NCI-H1092 treated with DMSO at 0.1 percent for 48 hours (cell line): ENCODE results near the gene TPST2.
"Not testable (repeated sequence)": the region's sequence is repeated elsewhere in the genome, so short reads cannot be mapped to it uniquely, and the experiment has no call there.

Experiments
- DNase-seq: peaks from one replicate; lab custom pipeline; 2025; lab: John Stamatoyannopoulos, UW

The TPST2 gene

GRCh38 chr22:26528518-26528917 is 61.4 kb downstream of the TPST2 start:
- DNase-seq, result not testable (repeated sequence)

DNA sequence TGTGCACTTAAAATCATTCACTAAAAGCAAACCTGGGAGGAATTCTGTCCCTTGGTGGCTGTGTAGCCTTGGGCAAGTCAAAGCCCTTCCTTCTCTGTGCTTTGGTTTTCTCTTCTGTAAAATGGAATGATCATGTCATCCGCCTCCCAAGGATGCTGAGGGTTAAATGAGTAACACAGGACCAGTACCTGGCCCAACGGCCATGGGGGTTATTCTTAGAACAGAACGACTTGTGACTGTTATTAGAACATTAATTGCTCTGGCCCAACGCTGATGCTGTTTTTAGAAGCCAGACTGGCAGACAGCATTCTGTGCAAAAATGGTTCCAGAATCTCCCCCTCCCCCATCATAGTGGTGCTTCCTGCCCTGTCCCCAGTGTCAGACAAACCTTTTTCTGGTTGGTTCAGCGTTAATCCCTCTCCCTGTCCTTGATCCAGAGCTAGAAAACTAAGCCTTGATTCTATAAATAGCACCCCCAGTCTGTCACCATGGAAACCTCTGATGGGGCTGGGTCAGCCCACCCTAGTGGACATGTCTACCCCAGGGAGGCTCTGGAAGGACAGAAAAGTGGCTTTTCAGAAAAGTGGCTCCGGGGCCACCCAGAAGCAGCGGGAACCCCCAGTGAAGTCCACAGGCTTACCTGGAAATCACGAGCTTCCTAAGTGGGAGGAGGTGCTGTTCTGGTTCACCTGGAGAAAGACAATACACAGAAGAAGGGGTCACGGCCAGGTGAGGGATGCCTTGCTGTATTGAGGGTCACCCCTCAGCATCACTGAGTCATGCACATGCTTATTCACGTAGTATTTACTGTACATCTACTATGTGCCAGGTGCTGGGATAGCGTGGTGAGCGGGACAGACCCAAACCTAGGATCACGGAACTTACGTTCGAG is 62.1 kb downstream of the TPST2 start:
- no peak for DNase-seq

DNA sequence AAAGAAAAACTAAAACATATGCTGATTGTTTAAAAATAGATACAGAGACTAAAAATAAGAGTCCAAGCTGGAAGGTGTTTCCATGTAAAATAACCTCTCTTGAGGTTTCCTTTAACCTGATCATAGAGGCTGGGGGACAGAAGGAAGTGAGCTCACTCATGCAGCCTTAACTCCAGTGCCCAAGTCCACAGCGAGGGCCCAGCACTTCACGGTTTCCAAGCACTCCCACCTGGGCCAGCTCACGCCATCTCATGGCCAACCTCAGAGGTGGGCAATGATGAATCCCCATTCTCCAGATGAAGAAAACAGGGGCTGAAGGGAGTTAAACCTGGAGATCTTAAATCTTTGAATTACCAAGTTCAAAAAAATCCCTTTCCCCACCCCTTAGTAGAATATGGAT is 62.8 kb downstream of the TPST2 start:
- DNase-seq, result no peak

GRCh38 chr22:26525946-26526564 is 63.9 kb downstream of the TPST2 start:
- no peak for DNase-seq

GRCh38 chr22:26524870-26525269 is 65.1 kb downstream of the TPST2 start:
- no peak for DNase-seq

DNA sequence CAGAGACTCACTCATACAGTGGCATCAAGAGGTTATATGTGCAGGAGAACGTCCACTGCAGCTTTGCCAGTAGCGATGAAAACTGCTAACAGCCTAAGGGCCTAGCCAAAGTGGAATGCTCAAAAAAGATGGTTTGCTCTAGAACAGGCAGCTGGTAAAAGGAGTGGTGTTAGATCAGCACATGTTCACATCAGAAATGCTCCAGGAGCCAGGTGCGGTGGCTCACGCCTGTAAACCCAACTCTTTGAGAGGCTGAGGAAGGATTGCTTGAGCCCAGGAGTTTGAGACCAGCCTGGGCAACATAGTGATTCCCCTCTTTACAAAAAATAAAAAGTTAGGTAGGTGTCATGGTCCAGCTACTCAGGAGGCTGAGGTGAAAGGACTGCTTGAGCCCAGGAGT is 67.3 kb downstream of the TPST2 start:
- no peak for DNase-seq

- DNase-seq, result no peak
These were observed 67.9 kb downstream of the TPST2 start for GRCh38 chr22:26522012-26522411.

- DNase-seq, result no peak
These were observed 72.5 kb downstream of the TPST2 start for GRCh38 chr22:26517429-26517828.

GRCh38 chr22:26516503-26516902 is 73.4 kb downstream of the TPST2 start:
- no peak for DNase-seq

- DNase-seq, result no peak
These were observed 74.0 kb downstream of the TPST2 start for GRCh38 chr22:26515931-26516330.

GRCh38 chr22:26514419-26515161 is 75.3 kb downstream of the TPST2 start:
- DNase-seq, result no peak

- no peak for DNase-seq
These were observed 76.1 kb downstream of the TPST2 start for GRCh38 chr22:26513838-26514237.

GRCh38 chr22:26512149-26512793 is 77.7 kb downstream of the TPST2 start, which contains the start of gene TFIP11:
Gene TFIP11, minus strand, starts transcription at chr22:26512473. Its CDS starts 2,201 bp downstream, at chr22:26510272.
- peak; percentile 83 for DNase-seq

DNA sequence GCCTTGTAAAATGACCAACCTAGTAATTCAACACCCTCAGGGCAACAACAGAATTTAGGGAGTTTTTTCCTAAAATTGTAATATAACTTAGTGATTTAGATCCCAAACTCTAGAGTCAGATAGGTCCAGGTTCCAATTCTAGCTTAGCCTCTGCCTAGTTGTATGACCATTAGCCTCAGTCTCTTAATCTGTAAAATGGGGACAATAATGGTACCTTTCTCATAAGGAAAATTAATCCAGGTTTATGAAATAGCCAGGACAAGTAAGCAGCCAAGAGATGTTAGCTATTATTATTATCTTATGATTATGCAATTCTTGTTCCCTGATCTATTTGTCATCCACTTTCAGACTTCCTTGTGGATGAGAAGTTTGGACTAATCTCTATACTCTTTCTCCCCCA is 81.8 kb downstream of the TPST2 start:
- DNase-seq, result no peak

- no peak for DNase-seq
These were observed 86.2 kb downstream of the TPST2 start for GRCh38 chr22:26503758-26504157.

- peak; percentile 12 for DNase-seq
These were observed 87.0 kb downstream of the TPST2 start for GRCh38 chr22:26502688-26503561.

DNA sequence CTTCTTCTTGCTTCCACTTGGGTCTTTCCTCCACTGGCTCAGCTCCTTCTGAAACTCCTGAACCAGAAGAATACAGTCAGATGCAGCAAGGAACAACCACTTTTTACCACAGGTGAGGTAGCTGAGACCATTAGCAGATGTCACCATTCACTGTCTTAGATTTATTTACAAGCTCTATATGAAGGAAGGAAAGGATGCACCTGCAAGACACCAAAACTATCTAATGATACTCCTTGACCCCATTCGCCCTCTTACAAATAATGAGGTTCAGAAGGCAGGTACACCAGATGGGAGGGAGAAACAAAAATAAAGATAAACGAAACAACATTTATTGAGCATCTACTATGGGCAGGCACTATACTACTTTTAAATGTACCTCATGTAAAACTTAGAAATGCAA is 87.9 kb downstream of the TPST2 start:
- DNase-seq, result no peak

DNA sequence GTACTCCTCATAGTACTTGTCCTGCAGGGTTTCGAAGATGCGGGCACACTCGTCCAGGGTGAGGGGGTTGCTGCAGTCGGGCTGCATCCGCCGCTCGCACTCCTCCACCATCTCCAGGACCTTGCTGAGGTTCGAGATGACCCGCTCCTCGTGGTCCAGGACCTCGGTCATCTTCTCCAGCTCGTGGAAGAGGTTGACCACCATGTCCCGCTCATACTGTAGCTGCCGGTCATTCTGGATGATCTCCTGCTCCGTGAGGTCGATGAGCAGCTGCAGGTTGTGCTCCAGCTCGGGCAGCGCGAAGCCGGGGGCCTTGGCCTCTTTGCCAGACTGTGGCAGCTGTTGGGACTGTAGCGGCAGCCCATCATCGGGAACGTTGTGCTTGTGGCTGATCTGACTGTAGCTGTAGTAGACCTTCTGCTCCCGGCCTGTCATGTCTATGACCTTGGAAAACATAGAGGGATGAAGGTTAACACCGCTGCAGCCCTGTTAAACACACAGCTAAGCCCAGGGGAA is 90.7 kb downstream of the TPST2 start:
- DNase-seq, result no peak

- DNase-seq, result no peak
These were observed 93.5 kb downstream of the TPST2 start for GRCh38 chr22:26496456-26496855.

DNA sequence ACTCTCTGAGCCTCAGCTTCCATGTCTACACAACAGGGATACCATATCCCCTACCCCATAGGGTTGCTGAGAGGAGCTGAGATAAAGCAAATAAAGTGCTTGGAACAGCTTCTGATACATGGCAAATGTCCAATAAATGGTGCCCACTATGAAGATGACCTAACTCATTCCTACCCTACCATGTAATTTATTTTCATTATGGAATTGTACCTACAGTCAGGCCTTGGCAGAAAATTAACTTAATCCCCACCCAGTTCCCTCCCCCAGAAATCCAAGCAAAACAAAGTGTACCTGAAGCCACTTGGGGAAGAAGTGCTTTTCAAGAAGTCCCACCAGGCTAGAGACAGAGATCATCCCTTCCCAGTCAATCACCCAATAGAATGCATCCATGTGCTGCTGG is 95.4 kb downstream of the TPST2 start:
- DNase-seq, result no peak

GRCh38 chr22:26492220-26492619 is 97.7 kb downstream of the TPST2 start:
- no peak for DNase-seq
